Ovary (tissue), 9 donors: ENCODE results near the gene KLHL12. TPM values are rescaled to one million over a fixed set of nuclear protein-coding genes. Genes with fewer than 3 reads are reported as not detected.

Source experiments
- DNase-seq, 5 donors: peaks; one replicate each; pipeline ENCODE4 v3.0.0-alpha.2; 2019 to 2020
- H3K27ac ChIP-seq, 2 donors: fragments of 200-600 bp; one replicate each; pipeline versions ENCODE4 v1.5.1 to v1.8.0; 2019 to 2022
- H3K27me3 ChIP-seq: fragments of 200-600 bp; one replicate; pipeline ENCODE4 v1.8.0; 2022
- H3K36me3 ChIP-seq: fragments of 200-600 bp; sonication (generic); one replicate; pipeline ENCODE4 v1.5.1; 2019
- H3K4me1 ChIP-seq: one replicate; pipeline ENCODE4 v1.8.1; 2013; ENCODE audit warnings: mild to moderate bottlenecking, moderate library complexity; ENCODE audit not compliant: insufficient read depth
- H3K4me3 ChIP-seq: fragments of 200-600 bp; sonication (generic); one replicate; pipeline ENCODE4 v1.5.1; 2017
- H3K9me3 ChIP-seq, 2 donors: fragments of 200-600 bp in 1 of 2; sonication (generic) in 1 of 2; one replicate each; pipeline versions ENCODE4 v1.5.1 to v1.8.1; 2013 to 2019; ENCODE audit warnings: mild to moderate bottlenecking in 1 of 2, moderate library complexity in 1 of 2
- EP300 ChIP-seq: sonication (generic); formaldehyde crosslinking; IDR thresholded peaks from one replicate; pipeline ENCODE4 v1.6.1; 2017; ENCODE audit warnings: antibody characterized with exemption
- POLR2A ChIP-seq: fragments of 450-650 bp; IDR thresholded peaks from one replicate; pipeline ENCODE4 v1.6.1; 2017; ENCODE audit warnings: antibody characterized with exemption, mild to moderate bottlenecking, moderate library complexity
- WGBS, 3 donors: extraction: QIAGEN DNeasy Blood & Tissue Kit in 1 of 3; methylation state at CpG; one replicate each; pipeline versions ENCODE4 v1.1.5 to v1.1.7; 2013 to 2017; 5-methylcytosine and 5-hydroxymethylcytosine counted together
- intact Hi-C, 4 donors: fragments of 100-400 bp; cut with DNase I; formaldehyde crosslinking; loops; one replicate each; pipeline versions ENCODE4 v1.11.0 to v1.15.1; 2022 to 2023
- polyA plus RNA-seq, 2 donors: library from polyadenylated mRNA; stranded (reverse); fragments of 200-250 nt in 1 of 2; fragments of 350-450 nt in 1 of 2; fragmentation: Illumina TruSeq in 1 of 2; extraction: RNeasy Lipid Tissue Mini Kit (QIAGEN cat#74804) in 1 of 2; gene quantifications; one replicate each; pipeline ENCODE4 v1.2.3, GENCODE V29; 2013 to 2014
- small RNA-seq: library from RNA; depleted of rRNA; stranded (forward); fragments of <200 nt; gene quantifications from one replicate; pipeline ENCODE3, GENCODE V24; 2016
- total RNA-seq, 7 donors: library from RNA; depleted of rRNA in 2 of 7; stranded (reverse); fragments of >200 nt in 2 of 7; fragmentation: NEBNext Ultra II Directional in 3 of 7; extraction: Animal tissue kit (Norgen Biotek cat#: 25700) in 3 of 7; gene quantifications; one replicate each; pipeline versions ENCODE4 v1.1.0 to v1.2.4, GENCODE V29; 2016 to 2023
- TF ChIP-seq, protein P1 (sequence below), 3 donors: fragments of 450-650 bp in 2 of 3; fragments of 200-600 bp in 1 of 3; IDR thresholded peaks; one replicate each; pipeline versions ENCODE4 v1.5.1 to v1.8.0; 2016 to 2022; ENCODE audit warnings: antibody characterized with exemption in 3 of 3, mild to moderate bottlenecking in 1 of 3
- donor health status: DM: no; HTN: no; CAD: no; lungs with moderate emphysema.
- donor health status: DM: no; HTN: no; CAD: no.
- donor health status: Bipolar disorder and iron deficiency.
- donor health status: DM: yes; HTN: yes; CAD: no.
- donor health status: DM: no; HTN: no; CAD: no.
- donor health status: DM: yes; HTN: yes; CAD: no.

The KLHL12 gene
- total and polyA plus RNA-seq, 9 donors: 11.2 to 29.7 (median 20.1) TPM

DNA sequence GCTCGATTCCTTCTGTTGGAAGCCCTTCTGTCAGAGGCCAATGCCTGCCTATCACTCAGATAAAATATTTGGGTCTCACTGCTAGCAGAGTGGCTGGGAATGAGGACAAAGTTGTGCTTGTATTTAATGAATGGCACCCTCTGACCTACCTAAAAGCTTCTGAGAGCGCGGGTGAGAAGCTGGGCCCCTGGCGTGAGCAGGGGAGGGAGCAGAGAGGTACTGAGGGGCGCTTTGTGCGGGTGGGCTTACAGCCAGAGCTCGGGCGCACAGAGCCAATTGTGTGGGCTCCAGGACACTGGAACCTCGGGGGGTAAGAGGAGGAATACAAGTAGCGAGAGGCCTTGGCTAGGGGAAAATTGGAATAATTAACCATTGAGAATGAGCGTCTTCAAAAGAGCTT, 84.0 kb downstream of the KLHL12 start:
- H3K9me3 ChIP-seq: no peaks in the 10 kb centered on the region
- no peak overlapping the region for H3K27ac ChIP-seq
- 72 to 78% (median 76%) methylated on average over 11 of the region's 11 CpGs for whole genome bisulfite sequencing, 3 donors
- H3K4me3 ChIP-seq: no peak overlapping the region
- H3K4me1 ChIP-seq: no peaks in the 10 kb centered on the region
- no peak for TF ChIP-seq POLR2A
- no peak for TF ChIP-seq EP300
- TF ChIP-seq, protein P1, sequence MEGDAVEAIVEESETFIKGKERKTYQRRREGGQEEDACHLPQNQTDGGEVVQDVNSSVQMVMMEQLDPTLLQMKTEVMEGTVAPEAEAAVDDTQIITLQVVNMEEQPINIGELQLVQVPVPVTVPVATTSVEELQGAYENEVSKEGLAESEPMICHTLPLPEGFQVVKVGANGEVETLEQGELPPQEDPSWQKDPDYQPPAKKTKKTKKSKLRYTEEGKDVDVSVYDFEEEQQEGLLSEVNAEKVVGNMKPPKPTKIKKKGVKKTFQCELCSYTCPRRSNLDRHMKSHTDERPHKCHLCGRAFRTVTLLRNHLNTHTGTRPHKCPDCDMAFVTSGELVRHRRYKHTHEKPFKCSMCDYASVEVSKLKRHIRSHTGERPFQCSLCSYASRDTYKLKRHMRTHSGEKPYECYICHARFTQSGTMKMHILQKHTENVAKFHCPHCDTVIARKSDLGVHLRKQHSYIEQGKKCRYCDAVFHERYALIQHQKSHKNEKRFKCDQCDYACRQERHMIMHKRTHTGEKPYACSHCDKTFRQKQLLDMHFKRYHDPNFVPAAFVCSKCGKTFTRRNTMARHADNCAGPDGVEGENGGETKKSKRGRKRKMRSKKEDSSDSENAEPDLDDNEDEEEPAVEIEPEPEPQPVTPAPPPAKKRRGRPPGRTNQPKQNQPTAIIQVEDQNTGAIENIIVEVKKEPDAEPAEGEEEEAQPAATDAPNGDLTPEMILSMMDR (IDR thresholded peaks at IDR 0.05): no peak
- no peaks in the 10 kb centered on the region for H3K27me3 ChIP-seq
- H3K36me3 ChIP-seq: no peaks in the 10 kb centered on the region
- intact Hi-C loops: no loop called here
- no peak for DNase-seq

Small RNA genes within 50 kb of the gene (small RNA-seq; reads per million reads assigned to genes)
- gene RF00019: not detected

Other genes with a start within 250 kb of the KLHL12 start
- gene SYT2, start 216.8 kb downstream of the KLHL12 start, total RNA-seq: 1 to 10 TPM in 2 of 7 donors, under 1 TPM in 4, not detected in 1; 0.34 to 5.5 (median 0.80) TPM
- under 1 TPM; 0.39 to 0.52 TPM for gene SYT2, start 216.8 kb downstream of the KLHL12 start, polyA plus RNA-seq
- gene KDM5B, start 118.8 kb downstream of the KLHL12 start, total RNA-seq: 10 to 100 TPM; 47.2 to 80.3 (median 56.1) TPM
- 10 to 100 TPM; 19.6 to 39.4 TPM for gene KDM5B, start 118.8 kb downstream of the KLHL12 start, polyA plus RNA-seq
- gene PCAT6, start 116.3 kb downstream of the KLHL12 start, total RNA-seq: 1 to 10 TPM in 3 of 7 donors, under 1 TPM in 2, not detected in 2; 0.57 to 1.2 (median 1.0) TPM
- gene PCAT6, start 116.3 kb downstream of the KLHL12 start, polyA plus RNA-seq: 1 to 10 TPM; 1.5 to 2.8 TPM
- 1 to 10 TPM; 2.7 to 6.0 (median 3.9) TPM for gene RABIF, start 38.1 kb downstream of the KLHL12 start, total RNA-seq
- gene RABIF, start 38.1 kb downstream of the KLHL12 start, polyA plus RNA-seq: 10 to 100 TPM in 1 of 2 donors, 1 to 10 TPM in 1; 2.8 to 11.7 TPM
- 10 to 100 TPM; 39.7 to 67.9 (median 49.7) TPM for gene ADIPOR1, start 31.1 kb upstream of the KLHL12 start, total RNA-seq
- 100 to 1,000 TPM in 1 of 2 donors, 10 to 100 TPM in 1; 45.6 to 119 TPM for gene ADIPOR1, start 31.1 kb upstream of the KLHL12 start, polyA plus RNA-seq
- gene CYB5R1, start 40.0 kb upstream of the KLHL12 start, total RNA-seq: 10 to 100 TPM; 39.3 to 61.6 (median 52.5) TPM
- 10 to 100 TPM; 46.8 to 82.5 TPM for gene CYB5R1, start 40.0 kb upstream of the KLHL12 start, polyA plus RNA-seq
- gene TMEM183A, start 80.1 kb upstream of the KLHL12 start, total RNA-seq: 10 to 100 TPM; 42.0 to 67.4 (median 46.6) TPM
- 10 to 100 TPM; 44.0 to 72.4 TPM for gene TMEM183A, start 80.1 kb upstream of the KLHL12 start, polyA plus RNA-seq
- gene PPFIA4, start 99.3 kb upstream of the KLHL12 start, total RNA-seq: 1 to 10 TPM; 1.0 to 2.6 (median 1.6) TPM
- under 1 TPM; 0.35 to 0.53 TPM for gene PPFIA4, start 99.3 kb upstream of the KLHL12 start, polyA plus RNA-seq
- gene MYOG, start 158.8 kb upstream of the KLHL12 start, total RNA-seq: not detected
- not detected for gene MYOG, start 158.8 kb upstream of the KLHL12 start, polyA plus RNA-seq
- 1 to 10 TPM in 1 of 7 donors, under 1 TPM in 6; 0.15 to 1.3 (median 0.70) TPM for gene ADORA1, start 200.5 kb upstream of the KLHL12 start, total RNA-seq
- gene ADORA1, start 200.5 kb upstream of the KLHL12 start, polyA plus RNA-seq: under 1 TPM; 0.17 to 0.27 TPM
- gene MYBPH, start 248.6 kb upstream of the KLHL12 start, total RNA-seq: under 1 TPM in 3 of 7 donors, not detected in 4; 0.10 to 0.27 (median 0.23) TPM
- gene MYBPH, start 248.6 kb upstream of the KLHL12 start, polyA plus RNA-seq: under 1 TPM in 1 of 2 donors, not detected in 1; 0.04 TPM